Suppressor macrophage (primary cell): ENCODE data around the gene ZNF780B.

Source experiments
- DNase-seq, 4 experiments: peaks; one replicate each; pipeline ENCODE4 v3.0.0-alpha.2; 2020 to 2022

ZNF780B gene

DNA sequence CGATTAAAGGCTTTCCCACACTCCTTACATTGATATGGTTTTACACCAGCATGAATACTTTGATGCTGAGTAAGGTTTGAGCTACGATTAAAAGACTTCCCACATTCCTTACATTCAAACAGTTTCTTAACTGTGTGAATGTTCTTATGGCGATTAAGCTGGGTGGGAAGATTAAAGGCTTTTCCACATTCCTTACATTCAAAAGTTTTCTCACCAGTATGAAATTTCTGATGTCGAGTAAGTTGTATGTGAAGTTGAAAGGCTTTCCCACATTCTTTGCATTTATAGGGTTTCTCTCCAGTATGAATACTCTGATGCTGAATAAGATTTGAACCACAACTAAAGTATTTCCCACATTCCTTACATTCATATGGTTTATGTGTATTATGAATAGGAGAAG lies 20.0 kb downstream of the ZNF780B start:
- DNase-seq, result no peak

GRCh38 chr19:40033989-40034560 lies 22.0 kb downstream of the ZNF780B start:
- DNase-seq, result no peak

- DNase-seq, result no peak
These were observed 29.4 kb downstream of the ZNF780B start for GRCh38 chr19:40026597-40026970.

GRCh38 chr19:40025938-40026596 lies 30.0 kb downstream of the ZNF780B start:
- no peak for DNase-seq

DNA sequence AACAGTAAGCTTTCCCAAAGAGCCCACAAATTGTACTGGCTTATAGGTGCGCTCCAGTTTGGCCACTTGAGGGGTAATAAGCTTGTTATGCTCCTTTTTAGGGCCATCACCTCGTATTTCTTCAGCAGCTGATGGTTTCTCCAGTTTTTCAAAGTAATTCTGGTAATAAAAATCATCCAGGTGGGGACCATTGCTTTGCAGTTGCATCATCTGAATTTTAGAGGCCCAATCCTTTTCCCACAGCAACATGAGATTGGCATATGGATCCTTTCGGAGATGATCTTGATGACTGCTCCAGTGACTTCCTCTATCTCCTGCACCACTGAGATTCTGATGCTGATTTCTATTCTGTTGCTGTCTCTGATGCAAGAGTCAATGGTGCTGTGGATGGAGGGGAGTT lies 32.1 kb downstream of the ZNF780B start:
- DNase-seq, result no peak

DNA sequence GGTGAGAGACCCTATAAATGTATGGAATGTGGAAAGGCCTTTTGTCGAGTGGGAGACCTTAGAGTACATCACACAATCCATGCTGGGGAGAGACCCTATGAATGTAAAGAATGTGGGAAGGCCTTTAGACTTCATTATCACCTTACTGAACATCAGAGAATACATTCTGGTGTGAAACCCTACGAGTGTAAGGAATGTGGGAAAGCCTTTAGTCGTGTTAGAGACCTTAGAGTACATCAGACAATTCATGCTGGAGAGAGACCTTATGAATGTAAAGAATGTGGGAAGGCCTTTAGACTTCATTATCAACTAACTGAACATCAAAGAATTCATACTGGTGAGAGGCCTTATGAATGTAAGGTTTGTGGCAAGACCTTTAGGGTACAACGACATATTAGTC lies 42.0 kb downstream of the ZNF780B start:
- no peak for DNase-seq

- no peak for DNase-seq
These were observed 46.4 kb downstream of the ZNF780B start for GRCh38 chr19:40009674-40010073.

DNA sequence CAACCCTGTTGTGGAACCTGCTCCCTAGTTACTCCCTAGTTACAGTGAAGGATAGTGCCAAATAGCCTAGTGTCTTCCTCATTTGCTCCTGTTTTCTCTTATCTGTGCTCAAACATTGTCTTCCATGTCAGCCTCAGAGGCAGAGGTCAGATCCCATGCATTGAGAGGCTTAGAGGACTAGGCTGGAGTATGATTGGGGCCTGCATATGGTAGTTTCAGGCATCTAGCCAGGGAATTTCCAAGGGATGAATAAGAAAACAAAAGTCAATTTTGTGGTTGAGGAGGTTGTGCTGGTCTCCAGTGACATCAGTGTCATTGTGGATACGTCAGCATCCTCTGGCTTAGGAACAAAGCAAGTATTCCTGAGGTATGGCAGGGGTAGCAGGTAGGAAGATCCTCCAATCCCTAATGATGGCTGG lies 49.7 kb downstream of the ZNF780B start:
- DNase-seq, result no peak

DNA sequence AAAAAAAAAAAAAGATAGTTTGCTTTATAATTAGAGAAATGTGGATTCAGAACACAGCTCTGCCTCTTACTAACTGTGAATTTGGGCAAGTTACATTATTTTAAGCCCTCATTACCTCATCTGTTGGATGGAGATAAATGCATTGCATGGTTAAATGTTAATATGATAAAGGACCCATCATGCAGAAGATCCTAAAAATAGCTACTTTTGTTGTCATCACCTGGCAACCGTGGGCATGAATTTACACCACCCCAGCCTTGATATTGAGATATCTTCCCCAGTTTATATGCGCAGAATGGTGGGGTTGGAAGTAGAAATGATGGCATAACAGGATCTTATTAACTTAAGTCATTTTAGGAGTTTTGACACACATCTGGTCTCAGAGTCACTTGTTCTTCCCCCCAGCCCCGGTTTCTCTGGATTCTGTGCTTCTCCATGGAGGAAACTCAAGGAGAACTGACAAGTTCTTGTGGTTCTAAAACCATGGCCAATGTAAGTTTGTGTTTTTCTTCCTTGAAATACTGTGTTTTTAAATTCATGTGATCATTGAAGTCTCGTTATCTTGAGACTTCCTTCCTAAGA lies 50.2 kb downstream of the ZNF780B start:
- DNase-seq, result no peak

DNA sequence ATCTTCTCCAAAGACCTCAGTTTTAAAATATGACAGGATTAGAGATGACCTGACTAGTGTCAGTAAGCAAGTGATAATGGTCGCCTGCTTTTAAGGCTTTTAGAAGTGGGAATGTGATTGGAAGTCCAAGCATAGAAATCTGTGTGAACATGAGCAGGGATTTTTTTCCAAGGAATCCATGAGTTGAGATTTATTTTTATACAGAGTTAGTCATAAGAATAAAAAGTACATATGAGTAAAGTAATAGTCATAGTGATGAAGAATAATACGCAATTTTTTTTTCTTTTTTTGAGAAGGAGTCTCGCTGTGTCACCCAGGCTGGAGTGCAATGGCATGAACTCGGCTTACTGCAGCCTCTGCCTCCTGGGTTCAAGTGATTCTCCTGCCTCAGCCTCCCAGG lies 57.5 kb downstream of the ZNF780B start:
- no peak for DNase-seq

GRCh38 chr19:39997638-39998216 lies 58.3 kb downstream of the ZNF780B start:
- DNase-seq, result no peak

DNA sequence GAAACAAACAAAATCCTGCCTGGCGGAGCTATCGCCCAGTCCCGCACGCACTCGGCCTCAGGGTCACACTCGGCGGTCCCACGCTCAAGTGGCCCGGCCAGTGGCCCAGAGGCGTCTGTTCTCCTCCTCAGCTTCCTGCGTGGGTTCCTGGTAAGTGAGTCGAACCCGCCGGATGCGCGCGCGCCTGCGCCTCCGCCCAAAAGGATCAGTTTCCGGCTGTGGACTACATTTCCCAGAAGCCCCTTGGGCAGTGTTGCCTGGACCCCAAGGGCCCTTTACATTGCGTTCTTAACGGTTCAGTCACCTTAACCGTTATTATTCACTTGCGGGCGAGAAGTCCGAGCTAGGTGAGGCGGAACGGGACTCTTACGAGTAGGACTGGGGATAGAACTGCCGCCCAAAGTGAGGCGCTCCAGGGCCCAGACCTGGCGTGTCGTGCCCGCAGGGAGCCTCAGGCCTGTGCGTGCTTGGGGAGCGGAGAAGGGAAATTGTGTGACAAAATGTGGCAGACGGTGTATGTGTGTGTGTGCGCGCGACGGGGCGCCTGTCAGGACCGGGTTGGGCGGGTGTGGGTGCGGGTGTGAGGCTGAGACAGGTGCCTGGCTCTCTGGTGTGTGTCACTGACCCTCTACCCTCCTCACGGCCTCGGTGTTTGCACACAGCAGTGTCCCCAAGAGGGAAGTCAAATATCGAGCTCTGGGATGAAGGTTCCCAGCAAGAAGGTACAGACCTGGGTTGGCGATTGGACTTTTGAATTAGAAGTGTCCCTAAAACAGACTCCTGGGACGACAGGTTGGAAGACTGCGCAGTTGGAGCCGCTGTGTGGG lies 59.0 kb downstream of the ZNF780B start, which contains the start of gene ZNF546:
Gene ZNF546, plus strand, starts transcription at position 250 of the 827 bp plus-strand sequence. CDS start 1,267 bp downstream, outside the sequence.
- DNase-seq, result peak; percentile 92 to 96 (median 94)

DNA sequence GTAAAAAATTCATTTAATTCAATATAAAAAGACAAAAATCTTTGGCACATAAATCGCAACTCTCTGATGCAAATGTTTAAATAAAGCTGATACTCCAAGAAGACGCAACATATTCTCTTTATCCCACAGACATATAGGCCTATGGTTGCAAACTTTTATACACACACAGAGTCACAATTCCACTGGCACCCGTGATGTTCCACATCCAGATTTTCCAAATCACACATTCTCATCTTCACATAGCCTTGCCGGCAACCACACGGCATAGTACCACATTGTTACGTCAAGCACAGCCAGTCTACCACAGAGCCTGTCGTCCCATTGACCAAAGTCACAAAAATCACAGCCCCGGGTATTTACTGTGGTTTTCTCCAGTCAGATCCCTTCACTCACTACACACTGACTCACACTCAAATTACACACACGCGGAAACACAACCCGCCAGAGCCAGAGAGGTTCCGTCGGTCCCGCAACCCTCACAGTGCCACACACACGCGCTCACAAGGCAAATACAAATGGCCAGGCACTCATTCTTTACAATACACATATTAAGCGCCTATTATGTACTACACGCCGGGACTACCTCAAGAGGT lies 59.7 kb downstream of the ZNF780B start:
- peak in 1 of 4 experiments; percentile 51 for DNase-seq

DNA sequence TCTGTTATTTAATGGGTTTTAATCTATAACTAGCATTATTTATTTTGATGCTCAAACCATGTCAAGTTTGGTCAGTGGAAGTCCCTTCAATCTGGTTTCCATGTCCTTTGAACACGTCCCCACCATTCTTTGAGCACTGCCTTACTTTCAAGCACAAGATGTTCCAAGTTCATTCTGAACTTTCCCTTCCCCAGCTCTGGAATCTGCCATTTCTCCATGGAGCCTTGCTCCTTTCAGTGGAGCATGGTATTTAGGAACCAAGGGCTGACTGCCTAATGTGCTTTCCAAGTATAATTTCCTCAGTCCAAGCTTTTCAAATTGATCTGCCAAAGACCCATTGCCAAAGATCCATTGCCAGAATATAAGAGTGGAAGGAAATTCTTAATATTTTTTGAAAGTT lies 60.2 kb downstream of the ZNF780B start:
- no peak for DNase-seq

DNA sequence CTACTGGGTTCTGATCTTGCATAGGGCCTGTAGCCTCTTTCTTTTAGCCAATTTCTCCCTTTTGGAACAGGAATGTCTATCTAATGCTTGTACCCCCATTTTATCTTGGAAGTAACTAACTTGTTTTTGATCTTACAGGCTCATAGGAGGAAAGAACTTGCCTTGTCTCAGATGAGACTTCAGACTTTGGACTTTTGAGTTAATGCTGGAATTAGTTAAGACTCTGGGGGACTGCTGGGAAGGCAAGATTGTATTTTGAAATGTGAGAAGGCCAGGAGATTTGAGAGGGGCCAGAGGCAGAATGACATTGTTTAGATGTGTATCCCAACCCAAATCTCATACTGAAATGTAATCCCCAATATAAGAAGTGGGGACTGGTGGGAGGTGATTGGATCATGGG lies 61.7 kb downstream of the ZNF780B start:
- no peak for DNase-seq

GRCh38 chr19:39993605-39994004 lies 62.4 kb downstream of the ZNF780B start:
- DNase-seq, result no peak

GRCh38 chr19:39987596-39987995 lies 68.4 kb downstream of the ZNF780B start:
- DNase-seq, result no peak

DNA sequence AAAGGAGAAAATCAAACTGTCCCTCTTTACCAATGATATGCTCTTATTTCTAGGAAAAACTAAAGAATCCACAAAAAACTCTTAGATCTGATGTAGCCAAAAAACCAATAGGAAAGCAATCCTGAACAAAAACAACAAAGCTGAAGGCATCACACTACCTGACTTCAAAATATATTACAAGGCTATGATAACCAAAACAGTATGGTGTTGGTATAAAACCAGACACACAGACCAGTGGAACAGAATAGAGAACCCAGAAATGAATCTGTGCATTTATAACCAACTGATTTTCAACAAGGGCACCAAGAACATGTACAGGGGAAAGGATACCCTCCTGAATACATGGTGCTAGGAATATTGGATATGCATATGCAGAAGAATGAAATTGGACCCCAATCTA lies 68.9 kb downstream of the ZNF780B start:
- no peak for DNase-seq

DNA sequence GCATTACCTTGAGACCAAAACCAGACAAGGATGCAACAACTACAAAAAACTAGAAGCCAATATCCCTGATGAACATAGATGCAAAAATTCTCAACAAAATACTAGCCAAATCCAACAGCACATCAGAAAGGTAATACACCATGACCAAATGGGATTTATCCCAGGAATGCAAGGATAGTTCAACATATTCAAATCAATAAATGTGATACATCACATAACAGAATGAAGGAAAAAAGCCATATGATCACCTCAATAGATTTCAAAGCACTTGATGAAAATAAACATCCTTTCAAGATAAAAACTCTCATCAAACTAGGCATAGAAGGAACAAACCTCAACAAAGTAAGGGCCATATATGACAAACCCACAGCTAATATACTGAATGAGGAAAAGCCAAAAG lies 69.4 kb downstream of the ZNF780B start:
- DNase-seq, result no peak

DNA sequence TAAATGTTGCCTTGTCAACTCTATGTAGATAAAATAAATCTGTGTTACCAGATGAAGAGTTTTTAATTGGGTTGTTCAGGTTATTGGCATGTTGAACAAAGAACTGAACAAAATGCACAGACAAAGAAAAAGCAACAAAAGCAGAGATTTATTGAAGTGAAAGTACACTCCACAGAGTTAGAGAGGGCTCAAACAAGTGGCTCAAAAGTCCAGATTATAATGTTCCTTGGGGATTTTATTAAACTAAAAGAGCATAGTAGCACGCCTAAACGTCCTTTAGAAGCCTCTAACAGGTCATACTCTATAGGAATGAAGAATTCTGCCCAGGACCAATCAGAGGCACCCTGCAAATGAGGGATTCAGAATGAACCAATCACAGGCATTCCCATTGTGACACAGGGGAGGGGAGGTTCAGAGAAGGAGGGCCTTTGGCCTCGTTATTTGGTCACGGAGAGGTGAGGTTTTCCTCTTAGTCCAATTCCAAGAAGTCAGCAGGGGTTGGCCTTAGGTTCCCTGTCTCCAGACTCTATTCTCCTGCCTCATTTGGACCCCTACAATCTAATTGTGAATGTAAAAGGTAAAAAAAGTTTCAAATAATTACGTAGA lies 72.2 kb downstream of the ZNF780B start:
- no peak for DNase-seq

DNA sequence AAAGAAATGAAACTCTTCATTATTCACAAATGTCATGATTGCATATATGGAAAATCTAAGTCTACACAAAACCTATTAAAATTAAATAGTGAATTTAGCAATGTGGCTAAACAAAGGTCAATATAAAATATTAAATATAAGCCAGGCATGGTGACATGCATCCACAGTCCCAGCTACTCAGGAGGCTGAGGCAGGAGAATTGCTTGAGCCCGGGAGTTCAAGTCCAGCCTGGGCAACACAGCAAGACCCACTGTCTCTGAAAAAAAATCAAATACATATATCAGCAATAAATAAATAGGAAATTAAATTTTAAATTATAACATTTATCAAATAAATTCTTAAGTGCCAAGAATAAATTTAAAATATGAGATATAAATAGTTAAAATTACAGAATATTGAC lies 73.1 kb downstream of the ZNF780B start:
- no peak for DNase-seq
